ENCODE measurements around the gene EMCN. TPM values are rescaled to one million over a fixed set of nuclear protein-coding genes. Genes with fewer than 3 reads are reported as not detected.

The EMCN gene
- total and polyA plus RNA-seq, 2 of the 8 experiments (the other 6 are each of a cell fraction or from before 2014, with no cell fraction given), result not detected

GRCh38 chr4:100509386-100509785 is 8.4 kb downstream of the EMCN start:
- no peak overlapping the region for H2BK5ac ChIP-seq (ENCODE audit: low read depth, low read length)
- H3K18ac ChIP-seq (ENCODE audit: extremely low read depth, low read length), result no peak overlapping the region
- TF ChIP-seq EGR1 (IDR thresholded peaks at IDR 0.05; ENCODE audit: borderline replicate concordance, low read depth, low read length) (no peak), KDM5A (IDR thresholded peaks at IDR 0.05; ENCODE audit: low read length) (no peak), SIRT6 (IDR thresholded peaks at IDR 0.05; ENCODE audit: low read length) (no peak), KDM1A (IDR thresholded peaks at IDR 0.05; ENCODE audit: borderline replicate concordance, low read length) (no peak), TAF7 (optimal IDR thresholded peaks at IDR 0.05; ENCODE audit: borderline replicate concordance, low read depth, low read length) (no peak), USF2 (IDR thresholded peaks at IDR 0.05; ENCODE audit: low read length) (no peak)
- TF ChIP-seq, protein P1, sequence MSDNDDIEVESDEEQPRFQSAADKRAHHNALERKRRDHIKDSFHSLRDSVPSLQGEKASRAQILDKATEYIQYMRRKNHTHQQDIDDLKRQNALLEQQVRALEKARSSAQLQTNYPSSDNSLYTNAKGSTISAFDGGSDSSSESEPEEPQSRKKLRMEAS (IDR thresholded peaks at IDR 0.05), result no peak
- H4K91ac ChIP-seq (replicated peaks; ENCODE audit: insufficient read length, low read length), result no peak overlapping the region
- H3K79me1 ChIP-seq (ENCODE audit: low read depth, low read length), result no peaks in the 10 kb centered on the region
- no peak overlapping the region for H3K14ac ChIP-seq (ENCODE audit: insufficient read length)
- H3K27ac ChIP-seq (ENCODE audit: low read depth, low read length), result no peak overlapping the region
- no peak overlapping the region for H3K4ac ChIP-seq (replicated peaks; ENCODE audit: insufficient read length, low read depth, low read length)
- FAIRE-seq (no peak), DNase-seq (ENCODE audit: low read depth in 1 of 2, low spot score in 2 of 2) (no peak)
- no peak overlapping the region for H3K4me2 ChIP-seq (ENCODE audit: insufficient read depth in 1 of 2, low read depth in 2 of 2, low read length in 2 of 2)
- H2BK120ac ChIP-seq (replicated peaks; ENCODE audit: low read depth, low read length), result no peak overlapping the region
- H2BK20ac ChIP-seq (ENCODE audit: low read length), result no peak overlapping the region
- no peak overlapping the region for H4K5ac ChIP-seq (ENCODE audit: insufficient read length, low read depth, low read length)
- no peak overlapping the region for H2AK5ac ChIP-seq (ENCODE audit: low read depth, low read length)
- 0 out of 4 replicates have a peak, but pooled peaks cover 0 to 3% of the 10 kb centered on the region in 2 experiments for H3K9me3 ChIP-seq (ENCODE audit: insufficient read depth in 2 of 2, low read depth in 1 of 2, low read length in 1 of 2)
- no peak overlapping the region for H3K56ac ChIP-seq (replicated peaks; ENCODE audit: insufficient read length, low read depth, low read length)
- no peak overlapping the region for H4K8ac ChIP-seq (ENCODE audit: extremely low read depth, insufficient read depth, low read length)
- H3K23ac ChIP-seq (ENCODE audit: insufficient read length), result no peak overlapping the region
- H3K23me2 ChIP-seq (ENCODE audit: low read depth, low read length), result no peaks in the 10 kb centered on the region; the same call in 1 of the 2 replicates
- no peak overlapping the region for H3K4me3 ChIP-seq (ENCODE audit: extremely low read depth in 1 of 4, insufficient read depth in 2 of 4, low read depth in 3 of 4, low read length in 4 of 4)
- H3K4me1 ChIP-seq (replicated peaks in 1 of 4; ENCODE audit: control insufficient read depth in 3 of 4, insufficient read depth in 4 of 4, low read length in 3 of 4), result no peaks in the 10 kb centered on the region
- no peak overlapping the region for H2BK15ac ChIP-seq (ENCODE audit: low read length)
- no peaks in the 10 kb centered on the region for H3K79me2 ChIP-seq (ENCODE audit: control insufficient read depth in 1 of 2, insufficient read depth in 2 of 2, low read length in 2 of 2)
- ChIA-PET POLR2A (ENCODE audit: partially characterized antibody) (no interaction called here), CTCF (ENCODE audit: partially characterized antibody) (no interaction called here)
- no peak overlapping the region for H2AFZ ChIP-seq (ENCODE audit: low read length)
- no peaks in the 10 kb centered on the region for H4K20me1 ChIP-seq (replicated peaks in 1 of 2; ENCODE audit: control insufficient read depth in 1 of 2, insufficient read depth in 2 of 2, low read length in 2 of 2)
- peaks cover 0 to 1% (median 0%) of the 10 kb centered on the region in 4 experiments; a peak in 1 of 7 replicates for H3K27me3 ChIP-seq (replicated peaks in 1 of 4; ENCODE audit: control insufficient read depth in 3 of 4, extremely low read depth in 1 of 4, insufficient read depth in 3 of 4, low read length in 3 of 4)
- no peaks in the 10 kb centered on the region for H3K36me3 ChIP-seq (ENCODE audit: control insufficient read depth in 2 of 4, insufficient read depth in 4 of 4, low read length in 3 of 4)
- 94% methylated on average over 3 of the region's 3 CpGs; no CpG with 5 or more reads in 1 of the 2 experiments for WGBS, 2 experiments (ENCODE audit: extremely low coverage in 1 of 2, insufficient coverage in 1 of 2, insufficient read length in 1 of 2, insufficient replicate concordance in 2 of 2, low coverage in 1 of 2, low lambda C conversion rate in 2 of 2, missing lambda C conversion rate in 1 of 2)
- H2BK12ac ChIP-seq (ENCODE audit: low read depth, low read length), result no peak overlapping the region
- H3K9ac ChIP-seq (replicated peaks in 1 of 4; ENCODE audit: extremely low read depth in 1 of 4, low read depth in 3 of 4, low read length in 3 of 4), result no peak overlapping the region
